GM19239 (cell line): ENCODE data around the gene ASCC1.

ENCODE experiments used
- DNase-seq: peaks from one replicate; pipeline ENCODE4 v3.0.0; 2011; ENCODE audit warnings: low spot score; ENCODE audit not compliant: insufficient read length
- FAIRE-seq: peaks from 2 replicates; lab custom pipeline; 2011; peaks lifted over from hg19 to GRCh38; lab: Jason Lieb, UNC

Gene ASCC1

DNA sequence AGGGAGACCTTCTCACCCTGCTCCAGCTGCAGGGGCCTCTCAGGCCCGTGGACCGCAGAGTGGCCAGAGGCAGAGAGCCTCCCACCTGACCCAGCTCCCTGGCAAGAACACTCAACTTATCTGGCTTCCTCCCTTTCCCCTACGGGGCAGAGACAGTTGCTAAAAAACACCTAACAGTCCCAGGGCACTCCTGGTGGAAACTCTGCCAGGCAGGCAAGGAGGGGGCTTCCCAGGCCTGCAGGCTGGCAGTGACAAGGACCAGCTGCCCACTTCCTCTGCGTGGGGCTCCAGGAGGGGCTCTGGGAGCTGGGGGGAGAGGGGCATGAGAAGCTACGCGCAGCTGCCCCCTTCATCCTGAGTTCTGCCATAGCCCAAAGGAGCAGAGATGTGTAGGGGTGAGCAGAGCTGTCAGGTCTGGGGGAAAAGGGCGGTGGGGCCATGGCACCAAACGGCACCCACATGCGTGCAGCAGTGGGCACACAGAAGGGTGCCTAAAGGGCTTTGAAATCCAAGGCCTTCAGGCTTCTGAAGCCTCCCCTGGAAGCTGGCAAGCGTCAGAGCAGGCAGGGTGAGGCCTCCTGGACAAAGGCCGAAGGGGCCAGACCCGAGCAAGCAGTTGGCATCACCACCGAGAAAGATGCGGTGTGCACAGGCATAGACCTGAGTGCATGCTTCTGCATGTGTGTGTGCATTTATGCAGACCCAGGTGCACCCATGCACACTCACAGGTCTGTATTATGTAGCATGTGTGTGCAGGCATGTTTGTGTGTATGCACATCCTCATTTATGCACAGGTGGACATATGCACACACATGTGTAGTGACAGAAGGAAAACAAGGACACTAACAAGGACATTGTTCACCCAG is 142.1 kb downstream of the ASCC1 start:
- DNase-seq (no peak), FAIRE-seq (no peak)

DNA sequence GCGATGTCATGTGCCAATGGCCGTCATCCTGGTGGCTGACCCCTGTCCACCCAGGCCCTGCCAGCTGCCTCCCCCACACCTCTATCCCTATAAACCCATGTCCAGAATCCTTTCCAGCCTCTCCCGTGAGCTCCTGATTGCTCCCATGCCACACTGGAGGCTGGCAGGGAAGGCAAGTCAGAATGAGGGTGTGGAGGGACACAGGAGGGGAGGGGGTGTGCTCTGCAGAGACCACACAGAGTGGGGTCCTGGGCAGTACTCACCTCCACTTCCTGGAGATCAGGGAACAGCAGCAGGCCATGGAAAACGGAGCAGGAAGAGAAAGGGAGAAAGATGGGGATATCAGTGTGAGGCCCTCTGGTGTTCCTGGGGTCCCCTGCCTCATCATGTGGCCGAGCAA is 143.4 kb downstream of the ASCC1 start:
- DNase-seq, result no peak
- no peak for FAIRE-seq

DNA sequence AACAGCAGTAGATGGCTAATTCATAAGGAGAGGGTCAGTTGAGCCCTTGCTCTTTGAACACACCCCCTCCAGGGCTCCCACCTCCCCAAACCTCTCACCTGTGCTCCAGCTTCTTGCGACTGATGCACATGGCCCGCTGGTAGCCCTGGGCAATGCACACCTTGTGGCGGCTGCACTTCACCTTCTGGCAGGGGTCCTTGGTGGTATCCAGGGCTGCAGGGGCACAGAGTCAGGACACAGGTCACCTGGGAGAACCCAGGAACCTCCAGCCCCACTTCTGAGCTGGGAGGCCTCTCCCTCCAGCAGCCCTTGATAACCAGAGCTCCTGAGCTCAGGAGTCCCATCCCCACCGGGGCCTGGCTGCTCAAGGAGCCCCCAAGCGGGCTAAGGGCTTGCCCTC is 144.0 kb downstream of the ASCC1 start:
- DNase-seq (no peak), FAIRE-seq (no peak)

DNA sequence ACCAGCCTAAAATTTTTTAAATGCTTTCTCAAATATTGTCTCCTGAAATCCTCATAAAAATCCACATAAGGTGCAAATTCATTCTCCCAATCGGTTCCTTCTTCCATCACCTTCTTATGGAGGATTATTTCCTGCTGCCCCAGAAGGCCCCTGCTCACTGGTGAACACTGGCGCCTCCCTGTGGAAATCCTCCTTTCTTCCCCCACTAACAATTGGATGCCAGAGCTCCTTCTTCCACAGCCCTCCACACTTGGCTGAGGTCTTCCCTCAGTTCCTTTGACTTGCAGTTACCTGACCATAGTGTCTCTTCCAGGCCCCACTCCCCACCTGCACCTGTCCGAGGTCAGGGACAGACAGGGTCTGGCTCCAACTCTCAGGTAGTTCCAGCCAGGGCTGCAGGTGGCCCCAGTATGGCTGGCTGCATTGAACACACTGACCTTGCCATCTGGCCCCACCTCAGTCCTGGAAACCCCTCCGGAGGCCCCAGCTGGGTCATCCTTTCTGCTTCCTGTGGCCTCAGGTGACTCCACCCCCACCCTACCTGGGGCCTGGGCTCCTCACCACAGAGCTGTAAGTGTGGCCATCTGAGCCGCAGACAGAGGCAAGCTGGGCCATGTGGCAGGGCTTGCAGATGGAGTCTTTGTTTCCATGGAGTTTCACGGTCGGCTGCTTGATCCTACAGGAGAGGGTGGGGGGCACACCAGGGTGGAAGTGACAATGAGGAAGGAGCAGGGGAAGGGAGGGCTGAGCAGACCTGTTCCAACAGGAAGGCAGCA is 146.1 kb downstream of the ASCC1 start:
- DNase-seq (no peak), FAIRE-seq (no peak)

DNA sequence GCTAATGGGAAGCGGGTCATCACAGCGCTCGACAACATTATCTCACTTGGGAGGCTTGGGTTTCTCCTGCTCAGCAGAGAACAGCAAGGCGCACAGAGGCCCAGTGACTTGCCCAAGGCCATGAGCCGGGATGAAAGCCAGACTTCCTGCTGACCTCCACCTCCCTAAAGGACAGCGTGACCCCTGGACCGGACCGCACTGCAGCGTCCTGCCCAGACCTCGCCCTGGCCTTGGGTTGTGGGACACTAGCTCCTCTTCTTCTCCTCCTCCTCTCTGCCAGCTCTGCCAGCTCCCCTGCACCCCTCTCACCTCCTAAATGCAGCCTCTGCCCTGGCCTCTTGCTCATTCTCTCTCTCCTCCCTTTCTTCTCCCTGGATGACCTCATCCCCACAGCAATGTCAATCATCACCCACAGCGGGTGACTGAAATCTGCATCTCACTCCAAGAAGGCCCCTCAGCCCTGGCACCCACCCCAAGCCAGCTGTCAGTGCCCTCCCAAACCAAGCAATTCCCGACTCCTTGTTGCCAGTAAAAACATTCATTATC is 147.1 kb downstream of the ASCC1 start:
- DNase-seq, result no peak

DNA sequence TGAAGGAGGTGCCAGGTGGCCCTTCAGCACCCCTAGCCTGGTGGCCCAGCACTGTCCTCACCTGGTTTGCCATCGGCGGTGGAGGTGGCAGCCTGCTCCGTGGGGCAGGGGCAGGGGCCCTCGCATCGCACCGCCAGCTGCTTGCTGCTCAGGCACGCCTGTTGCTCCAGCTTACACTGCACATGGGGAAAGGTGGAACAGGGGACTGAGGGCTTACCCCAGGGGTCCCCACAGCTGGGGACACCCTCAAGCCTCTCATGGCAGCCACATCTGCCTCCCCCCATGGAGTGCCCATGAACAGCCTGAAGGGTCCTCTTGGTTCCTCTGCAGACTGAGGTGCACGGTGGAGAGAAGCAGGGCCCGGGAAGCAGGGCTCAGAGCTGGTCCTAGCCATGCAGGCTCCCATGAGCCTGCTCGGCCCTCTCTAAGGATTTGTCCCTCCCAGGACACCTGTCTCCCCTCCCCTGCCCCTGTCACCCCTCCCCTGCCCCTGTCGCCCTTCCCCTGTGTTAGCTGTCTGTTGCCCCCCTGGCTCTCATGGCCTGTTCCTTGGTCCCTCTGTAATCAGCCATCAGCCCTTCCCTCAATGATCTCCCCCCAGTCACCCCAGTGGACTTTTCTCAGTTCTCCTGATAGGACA is 147.8 kb downstream of the ASCC1 start:
- FAIRE-seq (no peak), DNase-seq (no peak)

More for the DNA sequence above, 147.1 kb downstream of the ASCC1 start:
- FAIRE-seq, result no peak

DNA sequence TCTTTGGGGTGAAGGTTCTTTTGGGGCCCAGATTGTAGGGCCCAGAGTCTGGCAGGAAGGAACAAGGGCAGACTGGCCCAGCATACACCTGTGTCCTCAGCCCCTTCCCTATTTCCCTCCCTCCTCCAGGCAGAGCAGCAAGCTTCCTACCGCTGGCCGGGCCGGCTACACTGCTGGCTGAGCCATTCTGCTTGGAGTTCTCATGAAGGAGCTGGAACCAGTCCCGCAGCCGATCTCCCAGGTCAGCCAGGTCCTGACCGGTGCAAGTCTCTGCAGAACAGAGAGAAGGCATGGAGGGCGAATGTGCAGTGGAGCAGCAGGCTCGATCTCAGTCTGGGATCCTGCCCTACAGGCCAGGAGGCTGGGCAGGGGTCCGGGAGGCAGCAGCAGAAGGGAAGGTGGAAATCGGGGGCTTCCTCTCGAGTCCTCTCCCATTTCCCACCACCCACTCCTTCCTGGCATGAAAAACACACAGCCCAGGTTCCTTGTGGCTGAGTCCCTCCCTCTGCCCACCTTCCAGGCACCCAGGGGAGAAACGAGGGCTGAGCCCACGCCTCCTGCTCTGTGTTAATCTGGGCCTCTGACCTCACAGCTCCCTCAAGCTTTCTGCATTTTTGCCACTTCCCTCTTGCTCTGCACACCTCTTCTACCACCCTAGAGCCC is 148.5 kb downstream of the ASCC1 start:
- no peak for DNase-seq
- FAIRE-seq, result no peak

DNA sequence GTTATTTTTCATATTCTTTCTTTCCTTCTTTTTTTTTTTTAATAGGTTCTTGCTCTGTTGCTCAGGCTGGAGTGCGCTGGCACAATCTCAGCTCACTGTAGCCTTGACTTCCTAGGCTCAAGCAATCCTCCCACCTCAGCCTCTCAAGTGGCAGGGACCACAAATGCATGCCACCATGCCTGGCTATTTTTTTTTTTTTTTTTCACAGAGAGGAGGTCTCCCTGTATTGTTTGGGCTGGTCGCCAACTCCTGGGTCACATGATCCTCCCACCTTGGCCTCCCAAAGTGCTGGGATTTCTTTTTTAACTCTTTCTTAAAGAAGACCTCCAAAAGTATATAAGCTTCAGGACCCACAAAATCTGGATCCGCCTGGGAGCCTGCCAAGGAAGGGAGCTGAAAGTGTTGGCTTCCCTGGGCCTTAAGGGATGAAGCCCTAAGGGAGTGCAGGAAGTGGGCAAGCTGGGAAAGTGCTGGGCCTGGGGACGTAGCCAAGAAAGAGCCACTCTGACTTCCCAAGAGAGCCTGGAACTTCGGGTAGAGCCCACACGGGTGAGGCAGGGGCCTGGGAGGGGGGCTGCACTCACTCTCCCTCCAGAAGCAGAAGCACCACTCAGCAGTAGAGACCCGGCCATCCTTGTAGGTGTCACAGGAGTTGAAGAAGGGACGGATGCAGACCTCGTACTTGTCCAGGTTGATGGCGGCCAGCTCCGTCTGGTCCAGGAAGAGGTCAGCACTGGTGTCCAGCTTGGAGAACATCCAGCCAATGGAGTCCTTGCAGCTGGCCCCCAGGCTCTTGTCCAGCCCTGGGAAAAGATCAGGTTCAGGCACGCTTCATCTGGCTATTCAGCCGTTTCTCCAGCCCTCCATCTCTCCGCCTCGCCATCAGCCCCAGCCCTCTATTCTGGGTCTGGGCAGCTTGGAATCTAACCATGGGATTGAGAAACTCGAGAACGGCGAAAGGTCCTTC is 149.5 kb downstream of the ASCC1 start:
- DNase-seq, result no peak
- FAIRE-seq, result no peak

DNA sequence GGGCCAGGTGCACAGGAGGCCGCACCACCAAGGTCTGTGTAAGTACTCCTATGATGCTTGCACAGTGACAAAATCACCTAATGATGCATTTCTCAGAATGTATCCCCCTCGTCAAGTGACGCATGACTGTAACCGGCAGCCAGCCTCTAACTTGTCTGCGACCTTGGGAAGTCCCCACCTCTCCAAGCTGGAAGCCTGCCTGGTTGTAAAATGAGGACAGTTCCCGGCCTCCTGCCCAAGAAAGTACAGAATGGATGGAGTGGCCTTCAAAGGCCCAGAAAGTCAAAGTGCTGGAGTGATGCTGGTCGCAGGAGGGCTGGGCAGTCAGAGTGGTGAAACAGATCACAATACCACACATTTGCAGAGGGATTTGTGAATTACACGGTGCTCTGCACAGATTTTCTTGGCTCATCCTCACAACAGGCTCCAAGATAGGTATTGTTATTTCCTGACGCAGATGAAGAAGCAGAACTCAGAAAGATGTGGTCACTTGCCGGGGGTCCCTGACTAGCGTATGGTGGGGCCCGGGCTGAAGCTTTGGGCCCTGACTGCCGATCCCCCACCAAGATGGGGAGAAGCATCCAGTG is 150.5 kb downstream of the ASCC1 start:
- DNase-seq (no peak), FAIRE-seq (no peak)

DNA sequence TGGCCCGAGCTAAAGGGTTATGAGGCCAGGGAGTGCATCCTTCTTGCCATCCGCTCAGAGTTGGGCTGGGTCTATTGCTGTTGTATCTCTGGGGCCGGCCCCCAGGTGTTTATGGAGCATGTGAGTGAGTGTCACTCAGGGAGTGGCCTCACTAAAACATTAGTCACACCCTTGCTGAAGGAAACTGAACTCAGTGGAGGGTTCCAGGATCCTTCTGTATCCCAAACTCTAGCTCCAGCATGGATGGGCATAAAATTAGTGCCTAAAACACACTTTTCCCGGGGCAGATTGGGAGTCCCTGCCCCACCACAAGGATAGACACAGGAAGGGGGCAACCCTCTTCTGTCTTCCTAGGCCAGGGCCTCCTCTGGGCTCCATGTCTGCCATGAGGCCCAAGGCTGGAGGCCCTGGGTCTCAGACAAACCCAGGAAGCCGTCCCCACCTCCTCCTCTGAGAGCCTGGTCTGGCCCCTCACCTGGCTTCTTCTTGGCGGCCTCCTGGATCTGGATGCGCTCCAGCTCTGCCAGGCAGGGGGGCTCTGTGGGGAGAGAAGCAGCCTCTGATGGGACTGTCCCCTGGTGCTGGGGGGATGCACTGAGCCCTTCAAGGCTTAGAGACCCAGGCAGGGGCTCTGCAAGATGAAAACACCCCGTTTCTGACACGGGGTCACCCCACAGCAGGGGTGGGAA is 152.2 kb downstream of the ASCC1 start:
- no peak for DNase-seq

DNA sequence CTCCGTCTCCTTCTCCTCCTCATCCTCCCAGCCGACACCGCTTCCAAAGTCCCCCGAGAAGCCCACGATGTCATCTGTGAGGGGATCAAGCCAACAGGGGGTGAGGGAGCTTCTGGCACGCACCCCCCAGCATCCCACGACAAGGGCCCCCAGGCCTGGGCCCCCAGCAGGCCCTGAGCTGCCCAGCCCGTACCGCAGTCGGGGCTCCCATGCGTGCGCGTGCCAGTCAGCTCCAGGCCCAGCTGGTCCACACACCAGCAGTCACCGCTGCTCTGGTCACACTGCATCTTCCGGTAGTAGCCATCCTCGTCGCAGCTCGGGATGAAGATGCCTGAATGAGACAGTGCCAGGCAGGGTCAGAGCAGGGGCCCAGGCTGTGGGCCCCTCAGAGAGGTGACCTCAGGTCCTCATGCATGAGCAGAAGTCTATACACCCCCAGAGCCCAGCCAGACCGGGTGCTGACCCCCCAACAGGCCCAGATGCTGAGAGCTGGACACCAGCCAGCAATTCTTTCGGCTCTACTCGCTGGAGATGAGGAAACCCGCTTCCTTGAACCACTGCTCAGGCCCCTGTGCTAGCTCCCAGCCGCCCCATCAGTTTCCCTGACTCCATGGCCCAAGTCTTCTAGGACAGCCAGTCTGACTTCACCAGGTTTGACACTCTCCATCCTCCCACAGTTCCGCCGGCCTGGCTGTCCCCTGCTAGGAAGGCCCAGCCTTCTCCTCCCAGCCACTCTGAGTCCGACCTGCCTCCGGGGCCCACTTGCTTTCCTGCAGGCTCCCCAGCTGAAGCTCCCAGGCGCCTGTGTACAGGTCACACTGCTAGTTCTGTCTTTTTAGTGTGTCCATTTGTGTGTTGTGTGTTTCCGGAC is 153.0 kb downstream of the ASCC1 start:
- no peak for FAIRE-seq
- no peak for DNase-seq

More for the DNA sequence above, 152.2 kb downstream of the ASCC1 start:
- FAIRE-seq, result no peak

DNA sequence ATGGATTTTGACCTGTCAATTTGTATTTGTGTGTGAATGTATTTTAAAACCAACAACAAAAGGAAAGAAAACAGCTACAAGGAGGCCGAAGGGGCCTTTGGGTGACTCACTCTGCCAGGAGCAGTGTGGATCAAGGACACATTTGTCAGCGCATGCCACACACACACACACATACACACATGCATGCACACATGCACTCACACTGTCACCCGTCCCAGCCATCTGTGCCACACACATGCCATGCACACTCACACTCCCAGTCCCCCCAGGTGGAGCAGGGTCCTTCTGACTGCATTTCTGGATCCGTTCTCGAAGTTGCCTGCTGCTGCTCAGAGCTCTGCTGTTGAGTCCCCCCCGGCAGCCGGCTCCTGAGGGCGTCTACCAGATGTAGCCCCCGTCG is 153.7 kb downstream of the ASCC1 start:
- FAIRE-seq (no peak), DNase-seq (no peak)

DNA sequence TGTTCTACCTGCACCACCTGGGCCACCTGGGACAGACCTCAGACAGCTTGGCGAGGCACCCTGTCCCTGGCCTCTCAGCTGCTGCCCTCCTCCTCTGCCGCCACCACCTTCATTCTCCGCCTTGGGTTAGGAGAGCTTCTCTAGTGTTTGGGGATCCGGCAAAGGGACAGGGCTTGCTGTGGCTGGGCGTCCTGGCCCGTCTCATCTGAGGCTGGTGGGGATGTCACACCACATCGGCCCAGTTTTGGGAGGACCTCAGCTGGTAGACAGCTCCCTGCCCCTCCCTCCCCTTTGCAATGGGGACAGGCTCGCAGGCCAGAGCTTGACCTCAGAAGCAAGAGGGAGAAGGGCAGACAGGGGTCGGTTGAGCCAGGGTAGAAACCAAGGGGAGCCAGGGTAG is 154.1 kb downstream of the ASCC1 start:
- FAIRE-seq, result no peak

DNA sequence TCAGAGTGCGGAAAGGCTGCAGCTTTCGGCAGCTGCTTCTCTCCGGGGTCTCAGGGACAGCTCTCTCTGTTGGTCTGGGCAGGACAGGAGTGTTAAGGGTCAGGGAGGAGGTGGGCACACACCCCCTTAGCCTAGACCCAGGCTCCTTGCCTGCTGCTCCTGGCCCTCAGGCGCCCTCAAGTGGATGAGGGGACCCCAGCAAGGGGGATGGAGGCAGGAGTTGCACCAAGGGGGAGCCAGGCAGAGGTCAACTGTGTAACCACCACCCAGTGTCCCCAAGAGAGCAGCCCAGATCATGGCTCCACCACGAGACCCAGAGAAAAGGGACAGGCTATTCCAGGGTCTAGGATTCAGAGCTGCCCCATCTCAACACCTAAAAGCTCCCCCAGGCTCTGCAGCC is 154.6 kb downstream of the ASCC1 start:
- DNase-seq, result no peak
- FAIRE-seq, result no peak

More for the DNA sequence above, 154.1 kb downstream of the ASCC1 start:
- no peak for DNase-seq

DNA sequence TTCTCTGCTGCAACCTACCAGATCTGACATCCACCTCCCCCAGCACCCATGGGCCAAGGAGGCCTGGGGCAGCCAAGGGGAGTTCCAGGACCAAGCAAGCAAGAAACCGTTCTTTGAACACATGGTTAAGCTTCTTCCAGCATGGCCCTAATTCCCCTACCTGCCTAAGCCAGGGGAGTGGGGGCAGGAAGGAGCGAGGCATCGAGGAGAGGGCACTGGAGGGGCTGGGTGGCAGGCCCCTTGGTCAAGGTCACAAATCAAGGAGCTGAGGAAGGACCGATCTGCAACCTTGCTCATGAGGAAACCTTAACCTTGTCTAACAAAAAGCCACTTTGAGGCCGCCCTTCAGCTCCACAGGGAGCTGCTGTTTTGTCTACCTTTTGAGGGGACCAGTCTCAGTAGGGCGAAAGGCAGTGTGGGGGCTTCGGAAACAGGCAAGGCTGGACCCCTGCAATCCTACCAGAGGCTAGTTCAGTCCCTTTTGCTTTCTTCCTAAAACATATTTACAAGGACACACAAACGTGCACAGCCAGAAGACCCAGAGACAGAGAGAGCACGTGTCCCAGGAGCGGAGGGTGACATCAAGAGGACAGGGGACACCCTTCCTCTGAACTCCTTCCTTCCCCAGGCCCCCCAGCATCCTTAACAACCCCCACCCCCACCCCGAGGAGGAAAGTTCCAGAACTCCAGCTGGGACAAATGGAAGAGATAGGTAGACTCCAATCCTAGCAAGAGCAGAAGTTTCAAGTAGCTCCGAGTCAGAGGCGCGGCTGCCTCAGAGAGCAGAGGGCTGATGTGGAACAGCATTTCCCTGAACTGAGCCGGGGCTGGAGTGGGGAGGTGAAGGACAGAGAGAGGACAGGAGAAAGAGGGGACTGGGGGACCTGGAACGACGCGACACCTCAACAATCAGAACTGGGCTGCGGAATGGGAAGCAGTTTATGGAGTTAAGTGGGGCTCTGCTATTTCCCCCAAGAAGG is 155.9 kb downstream of the ASCC1 start:
- FAIRE-seq (no peak), DNase-seq (no peak)
